ENCODE measurements around the gene ZNF444. TPM values are rescaled to one million over a fixed set of nuclear protein-coding genes. Genes with fewer than 3 reads are reported as not detected.
A peak's percentile ranks its signal among the peaks of the same experiment; 100 is the strongest.
"Not testable (repeated sequence)": the region's sequence is repeated elsewhere in the genome, so short reads cannot be mapped to it uniquely, and the experiment has no call there.

ZNF444 gene
- polyA plus RNA-seq (ENCODE audit: insufficient read length), result 18.6 TPM

- DNase-seq (ENCODE audit: low read depth), result peak; percentile 97
Measured at GRCh38 chr19:56140583-56141416, at the start of gene ZNF444. Gene ZNF444, plus strand, starts transcription at chr19:56141287. Its CDS starts 5,625 bp downstream, at chr19:56146912.

DNA sequence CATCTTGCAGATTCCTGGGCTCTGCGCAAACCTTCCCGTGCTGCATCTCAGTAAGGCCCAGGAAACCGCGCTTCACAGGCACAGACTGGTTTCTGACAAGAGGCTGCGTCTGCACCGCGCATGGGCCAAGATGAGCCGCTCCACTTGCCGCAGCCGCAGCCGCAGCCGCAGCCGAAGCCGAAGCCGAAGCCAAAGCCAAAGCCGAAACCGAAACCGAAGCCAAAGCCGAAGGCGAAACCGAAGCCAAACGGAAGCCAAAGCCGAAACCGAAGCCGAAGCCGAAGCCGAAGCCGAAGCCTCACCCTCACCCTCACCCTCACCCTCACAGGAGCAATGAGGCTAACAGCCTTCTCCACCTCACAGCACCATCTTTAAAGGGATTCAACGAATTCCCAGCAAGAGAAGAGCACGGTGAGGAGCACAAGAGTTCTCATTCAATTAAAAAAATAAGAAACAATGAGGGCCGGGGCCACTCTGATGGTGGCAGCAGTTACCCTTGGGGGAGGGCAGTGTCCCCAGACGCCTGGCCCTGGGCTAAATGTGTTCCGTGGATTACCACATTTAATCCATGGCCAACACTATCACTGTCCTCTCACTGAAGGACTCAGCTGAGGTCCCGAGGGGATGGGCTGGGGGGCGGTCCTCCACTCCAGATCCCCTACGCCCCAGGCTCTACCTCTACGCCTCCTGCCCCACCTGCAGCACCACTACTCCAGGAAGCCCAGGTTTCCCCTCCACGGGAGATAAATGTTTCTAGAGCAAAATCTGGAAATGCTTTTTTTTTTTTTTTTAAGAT lies 49.1 kb upstream of the ZNF444 start:
- no peak for DNase-seq (ENCODE audit: low read depth)

DNA sequence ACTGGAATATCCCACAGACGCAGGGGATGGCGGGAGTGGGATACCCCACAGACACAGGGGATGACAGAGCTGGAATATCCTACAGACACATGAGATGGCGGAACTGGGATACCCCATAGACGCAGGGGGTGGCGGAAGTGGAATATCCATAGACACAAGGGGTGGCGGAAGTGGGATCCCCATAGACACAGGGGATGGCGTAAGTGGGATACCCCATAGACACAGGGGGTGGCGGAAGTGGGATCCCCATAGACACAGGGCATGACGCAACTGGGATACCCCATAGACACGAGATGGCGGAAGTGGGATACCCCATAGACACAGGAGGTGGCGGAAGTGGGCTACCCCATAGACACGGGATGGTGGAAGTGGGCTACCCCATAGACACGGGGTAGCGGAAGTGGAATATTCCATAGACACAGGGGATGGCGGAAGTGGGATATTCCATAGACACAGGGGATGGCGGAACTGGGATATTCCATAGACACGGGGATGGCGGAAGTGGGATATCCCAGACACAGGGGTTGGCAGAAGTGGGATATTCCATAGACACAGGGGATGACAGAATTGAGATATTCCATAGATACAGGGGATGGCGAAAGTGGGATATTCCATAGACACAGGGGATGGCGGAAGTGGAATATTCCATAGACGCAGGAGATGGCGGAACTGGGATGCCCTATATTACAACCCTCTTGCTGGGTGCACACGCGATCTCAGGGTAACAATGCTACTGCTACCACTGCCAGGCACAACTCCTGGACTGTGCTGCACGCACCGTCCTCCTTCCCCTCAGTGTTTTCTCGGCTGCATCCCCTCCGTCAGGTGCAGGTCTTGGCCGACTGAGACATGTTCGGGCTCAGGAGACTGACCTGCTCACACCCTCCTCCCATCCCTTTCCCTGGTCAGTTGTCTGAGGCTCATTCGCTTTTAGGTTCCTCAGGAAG lies 48.1 kb upstream of the ZNF444 start:
- no peak for DNase-seq (ENCODE audit: low read depth)

GRCh38 chr19:56094449-56094848 lies 46.6 kb upstream of the ZNF444 start:
- no peak for DNase-seq (ENCODE audit: low read depth)

- DNase-seq (ENCODE audit: low read depth), result no peak
Measured at GRCh38 chr19:56096665-56097064, 44.4 kb upstream of the ZNF444 start.

DNA sequence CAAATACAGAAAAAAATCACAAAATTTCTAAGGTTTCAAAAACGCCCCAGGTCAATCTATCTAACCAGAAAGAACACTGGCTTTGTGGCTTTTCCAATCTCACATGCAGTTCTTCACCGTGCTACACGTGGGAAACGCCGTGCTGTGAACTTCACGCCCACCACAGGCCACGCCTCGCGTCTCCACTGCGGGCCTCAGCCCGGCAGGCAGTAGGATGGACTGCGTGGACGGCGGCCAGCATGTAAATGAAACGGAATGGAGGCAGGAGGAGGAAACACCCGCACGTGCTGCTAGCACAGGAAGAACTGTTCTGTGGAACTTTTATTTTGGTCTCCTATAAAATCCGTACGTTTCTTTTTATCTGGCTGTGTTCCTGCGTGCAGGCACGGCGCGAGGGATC lies 43.8 kb upstream of the ZNF444 start:
- DNase-seq (ENCODE audit: low read depth), result no peak

GRCh38 chr19:56097776-56098175 lies 43.3 kb upstream of the ZNF444 start:
- DNase-seq (ENCODE audit: low read depth), result no peak

DNA sequence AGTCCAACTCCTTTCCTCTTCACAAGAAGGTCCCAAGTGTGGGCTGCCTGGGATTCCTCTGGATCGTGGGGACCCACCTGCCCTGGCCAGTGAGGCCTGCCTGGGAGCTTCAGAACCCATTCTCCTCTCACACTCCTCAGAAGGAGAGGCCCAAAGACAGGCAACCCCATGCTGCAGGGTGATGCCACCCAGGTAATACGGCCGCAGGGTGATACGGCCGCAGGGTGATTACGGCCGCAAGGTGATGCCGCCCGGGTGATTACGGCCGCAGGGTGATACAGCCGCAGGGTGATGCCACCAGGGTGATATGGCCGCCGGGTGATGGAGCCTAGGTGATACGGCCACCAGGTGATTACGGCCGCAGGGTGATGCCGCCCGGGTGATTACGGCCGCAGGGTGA lies 42.9 kb upstream of the ZNF444 start:
- not testable (repeated sequence) for DNase-seq (ENCODE audit: low read depth)

DNA sequence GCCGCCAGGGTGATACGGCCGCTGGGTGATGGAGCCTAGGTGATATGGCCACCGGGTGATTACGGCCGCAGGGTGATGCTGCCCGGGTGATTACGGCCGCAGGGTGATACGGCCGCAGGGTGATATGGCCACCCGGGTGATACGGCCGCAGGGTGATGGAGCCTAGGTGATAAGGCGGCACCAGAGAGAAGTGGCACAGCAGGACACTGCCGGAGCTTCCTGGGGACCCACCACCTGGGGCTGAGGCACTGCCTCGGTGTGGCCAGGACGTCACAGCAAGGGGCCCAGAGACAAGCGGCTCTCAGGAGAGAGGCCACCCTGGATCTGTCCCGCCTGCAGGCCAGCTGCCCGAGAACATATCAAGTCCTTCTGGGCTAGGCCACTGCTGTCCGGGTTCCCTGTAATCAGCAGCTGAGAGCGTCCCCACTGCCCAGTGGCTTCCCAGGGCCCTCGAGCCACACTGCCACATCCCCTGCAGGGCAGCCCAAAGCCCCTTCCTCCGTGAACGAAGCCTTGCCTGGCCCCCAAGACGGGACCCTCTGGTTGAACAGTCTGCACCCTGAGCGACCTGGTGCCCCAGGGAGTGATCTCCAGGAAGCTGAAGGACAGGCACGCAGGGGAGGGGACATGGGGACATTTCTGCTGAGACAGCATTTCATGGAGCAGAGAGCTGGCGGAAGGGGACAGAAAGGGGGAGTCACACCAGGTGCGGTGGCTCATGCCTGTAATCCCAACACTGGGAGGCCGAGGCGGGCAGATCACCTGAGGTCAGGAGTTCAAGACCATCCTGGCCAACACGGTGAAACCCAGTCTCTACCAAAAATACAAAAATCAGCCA lies 42.1 kb upstream of the ZNF444 start:
- no peak for DNase-seq (ENCODE audit: low read depth)

DNA sequence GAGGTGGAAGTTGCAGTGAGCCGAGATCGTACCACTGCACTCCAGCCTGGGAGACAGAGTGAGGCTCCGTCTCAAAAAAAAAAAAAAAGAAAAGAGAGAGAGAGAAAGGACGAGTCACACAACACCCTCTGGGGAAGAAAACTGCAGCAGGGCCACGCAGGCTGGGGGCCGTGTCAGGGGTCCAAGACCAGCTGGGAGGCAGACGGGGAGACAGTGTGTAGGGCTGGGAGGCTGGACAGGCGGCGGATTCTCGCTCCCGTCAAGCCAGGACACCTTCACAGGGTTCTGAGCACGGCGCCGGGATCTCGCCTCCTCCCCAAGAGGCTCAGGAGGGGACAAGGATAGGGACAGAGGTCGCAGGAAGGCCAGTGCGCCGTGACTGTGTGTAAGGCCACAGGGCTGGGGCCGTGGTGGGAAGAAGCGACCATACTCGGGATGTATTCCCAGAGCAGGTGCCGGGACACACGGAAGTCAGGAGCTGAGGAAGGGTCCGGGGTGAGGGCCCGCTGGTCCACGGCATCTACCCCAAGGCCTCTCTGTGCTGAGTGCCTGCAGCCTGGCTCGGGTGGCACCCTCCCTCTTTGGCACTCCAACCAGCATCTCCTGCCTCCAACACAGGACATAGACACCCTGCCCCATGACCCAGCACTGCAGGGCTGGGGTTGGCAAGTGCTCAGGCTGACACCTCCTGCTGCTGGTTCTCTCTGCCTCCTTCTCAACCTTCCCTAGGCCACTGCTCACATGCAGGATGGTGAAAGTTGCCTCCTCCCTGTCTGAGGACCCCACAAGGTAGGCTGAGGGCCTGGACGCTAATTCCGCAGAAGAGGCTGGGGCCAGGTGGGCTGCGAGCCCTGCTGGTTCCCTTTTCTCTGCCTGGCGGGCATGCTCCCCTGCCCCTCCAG lies 41.2 kb upstream of the ZNF444 start:
- no peak for DNase-seq (ENCODE audit: low read depth)

GRCh38 chr19:56101095-56101494 lies 40.0 kb upstream of the ZNF444 start:
- no peak for DNase-seq (ENCODE audit: low read depth)

- DNase-seq (ENCODE audit: low read depth), result no peak
Measured at GRCh38 chr19:56101746-56102535, 39.1 kb upstream of the ZNF444 start.

GRCh38 chr19:56103027-56103614 lies 38.0 kb upstream of the ZNF444 start:
- DNase-seq (ENCODE audit: low read depth), result no peak

DNA sequence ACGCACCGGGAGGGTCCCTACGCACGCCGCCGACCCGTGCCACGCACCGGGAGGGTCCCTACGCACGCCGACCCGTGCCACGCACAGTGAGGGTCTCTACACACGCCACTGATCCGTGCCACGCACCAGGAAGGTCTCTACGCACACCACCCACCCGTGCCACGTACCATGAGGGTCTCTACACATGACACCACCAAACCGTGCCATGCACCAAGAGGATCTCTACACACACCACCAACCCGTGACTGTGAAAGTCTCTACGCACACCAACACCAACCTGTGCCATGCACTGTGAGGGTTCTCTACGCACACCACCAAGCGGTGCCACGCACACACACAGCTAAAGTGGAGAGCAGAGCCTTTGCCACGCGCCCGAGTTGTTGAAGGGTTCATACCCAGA lies 36.7 kb upstream of the ZNF444 start:
- DNase-seq (ENCODE audit: low read depth), result no peak

DNA sequence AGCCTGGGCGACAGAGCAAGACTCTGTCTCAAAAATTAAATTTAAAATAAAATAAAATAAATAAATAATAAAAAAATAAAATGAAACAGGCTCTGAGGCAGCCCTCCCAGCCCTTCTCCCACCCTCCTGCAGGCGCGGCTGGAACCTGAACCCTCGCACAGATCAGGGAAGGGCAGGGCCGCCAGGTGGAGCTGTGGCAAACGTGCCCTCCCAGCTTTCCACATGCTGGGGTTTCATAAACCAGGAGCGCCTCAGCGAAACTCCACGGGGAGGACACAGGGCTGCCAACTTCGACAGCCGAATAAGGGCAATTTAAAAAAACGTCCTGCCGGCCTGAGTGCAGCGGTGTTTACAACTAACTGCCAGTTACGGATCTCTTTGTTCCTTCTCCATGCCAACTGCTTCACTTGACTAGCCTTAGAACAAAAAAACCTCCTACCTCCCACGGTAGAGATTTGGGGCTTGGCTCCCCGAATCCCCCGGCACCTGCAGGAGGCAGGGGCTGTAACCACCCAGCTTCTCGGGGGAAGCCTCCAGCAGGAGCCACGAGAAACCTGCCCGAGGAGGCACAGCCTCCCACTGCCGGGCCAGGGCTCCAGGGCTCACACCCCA lies 35.9 kb upstream of the ZNF444 start:
- DNase-seq (ENCODE audit: low read depth), result no peak

- not testable (repeated sequence) for DNase-seq (ENCODE audit: low read depth)
Measured at GRCh38 chr19:56105831-56106396, 35.2 kb upstream of the ZNF444 start.

- DNase-seq (ENCODE audit: low read depth), result no peak
Measured at GRCh38 chr19:56106397-56106849, 34.7 kb upstream of the ZNF444 start.

DNA sequence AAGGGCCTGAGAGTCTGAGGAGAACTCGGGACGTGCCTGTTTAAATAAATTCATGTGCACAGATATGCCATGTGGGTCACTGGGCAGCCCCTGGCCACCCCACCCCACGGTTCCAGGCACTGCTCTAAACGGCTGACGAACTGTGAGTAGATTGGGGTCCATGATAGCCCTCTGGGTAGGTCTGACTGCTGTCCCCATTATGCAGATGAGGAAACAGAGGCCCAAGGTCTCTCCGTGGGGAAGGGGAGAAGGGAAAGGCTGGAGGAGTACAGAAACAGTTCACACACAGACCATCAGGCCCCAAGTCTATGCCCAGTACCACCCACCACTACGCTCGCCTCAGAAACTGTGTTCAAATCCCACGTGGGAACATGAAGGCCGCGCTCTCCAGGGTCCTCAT lies 34.1 kb upstream of the ZNF444 start:
- DNase-seq (ENCODE audit: low read depth), result no peak

Measured in forelimb muscle (tissue), 1 donor.